ENCODE measurements around the gene IQCF6.

DNA sequence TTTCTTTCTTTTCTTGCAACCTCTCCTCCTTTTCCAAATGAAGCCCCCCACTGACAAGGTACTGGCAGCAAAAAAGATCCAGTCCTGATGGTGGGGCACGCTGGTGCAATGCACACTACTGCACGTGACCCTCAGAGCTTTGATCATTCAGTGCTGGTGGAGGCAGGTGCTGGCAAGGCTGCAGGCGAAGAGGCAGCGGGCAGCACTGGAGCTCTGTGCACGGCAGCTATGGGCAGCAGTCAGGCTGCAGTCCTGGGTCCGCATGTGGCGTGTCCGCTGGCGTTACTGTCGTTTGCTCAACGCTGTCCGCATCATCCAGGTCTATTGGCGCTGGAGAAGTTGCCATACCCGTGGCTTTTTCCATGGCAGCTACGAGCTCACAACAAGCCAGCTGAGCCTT, 40.1 kb upstream of the IQCF6 start:
- TF ChIP-seq EP300 (conservative IDR thresholded peaks at IDR 0.05; ENCODE audit: poor library complexity, severe bottlenecking) (no peak), RAD21 (conservative IDR thresholded peaks at IDR 0.05) (no peak), POLR2AphosphoS5 (IDR thresholded peaks at IDR 0.05) (no peak), MXI1 (conservative IDR thresholded peaks at IDR 0.05; ENCODE audit: poor library complexity, severe bottlenecking) (no peak)
- TF ChIP-seq, protein P1, sequence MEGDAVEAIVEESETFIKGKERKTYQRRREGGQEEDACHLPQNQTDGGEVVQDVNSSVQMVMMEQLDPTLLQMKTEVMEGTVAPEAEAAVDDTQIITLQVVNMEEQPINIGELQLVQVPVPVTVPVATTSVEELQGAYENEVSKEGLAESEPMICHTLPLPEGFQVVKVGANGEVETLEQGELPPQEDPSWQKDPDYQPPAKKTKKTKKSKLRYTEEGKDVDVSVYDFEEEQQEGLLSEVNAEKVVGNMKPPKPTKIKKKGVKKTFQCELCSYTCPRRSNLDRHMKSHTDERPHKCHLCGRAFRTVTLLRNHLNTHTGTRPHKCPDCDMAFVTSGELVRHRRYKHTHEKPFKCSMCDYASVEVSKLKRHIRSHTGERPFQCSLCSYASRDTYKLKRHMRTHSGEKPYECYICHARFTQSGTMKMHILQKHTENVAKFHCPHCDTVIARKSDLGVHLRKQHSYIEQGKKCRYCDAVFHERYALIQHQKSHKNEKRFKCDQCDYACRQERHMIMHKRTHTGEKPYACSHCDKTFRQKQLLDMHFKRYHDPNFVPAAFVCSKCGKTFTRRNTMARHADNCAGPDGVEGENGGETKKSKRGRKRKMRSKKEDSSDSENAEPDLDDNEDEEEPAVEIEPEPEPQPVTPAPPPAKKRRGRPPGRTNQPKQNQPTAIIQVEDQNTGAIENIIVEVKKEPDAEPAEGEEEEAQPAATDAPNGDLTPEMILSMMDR (IDR thresholded peaks at IDR 0.05; ENCODE audit: poor library complexity, severe bottlenecking) = no peak
